ENCODE measurements around the gene STKLD1. TPM values are rescaled to one million over a fixed set of nuclear protein-coding genes. Genes with fewer than 3 reads are reported as not detected.
"Not testable (repeated sequence)": the region's sequence is repeated elsewhere in the genome, so short reads cannot be mapped to it uniquely, and the experiment has no call there.

The STKLD1 gene
- total RNA-seq (1 to 10 TPM in 1 of 2 donors, not detected in 1; 1.4 TPM), polyA plus RNA-seq (1 to 10 TPM in 1 of 2 donors, not detected in 1; 3.5 TPM)
- long read RNA-seq, donor 1, partial matches to known transcripts = 2 of 2 reads
- long read RNA-seq, donor 1, other reads (novel, unspliced or antisense) = 0 of 2 reads
- long read RNA-seq, donor 2 = 0 reads

DNA sequence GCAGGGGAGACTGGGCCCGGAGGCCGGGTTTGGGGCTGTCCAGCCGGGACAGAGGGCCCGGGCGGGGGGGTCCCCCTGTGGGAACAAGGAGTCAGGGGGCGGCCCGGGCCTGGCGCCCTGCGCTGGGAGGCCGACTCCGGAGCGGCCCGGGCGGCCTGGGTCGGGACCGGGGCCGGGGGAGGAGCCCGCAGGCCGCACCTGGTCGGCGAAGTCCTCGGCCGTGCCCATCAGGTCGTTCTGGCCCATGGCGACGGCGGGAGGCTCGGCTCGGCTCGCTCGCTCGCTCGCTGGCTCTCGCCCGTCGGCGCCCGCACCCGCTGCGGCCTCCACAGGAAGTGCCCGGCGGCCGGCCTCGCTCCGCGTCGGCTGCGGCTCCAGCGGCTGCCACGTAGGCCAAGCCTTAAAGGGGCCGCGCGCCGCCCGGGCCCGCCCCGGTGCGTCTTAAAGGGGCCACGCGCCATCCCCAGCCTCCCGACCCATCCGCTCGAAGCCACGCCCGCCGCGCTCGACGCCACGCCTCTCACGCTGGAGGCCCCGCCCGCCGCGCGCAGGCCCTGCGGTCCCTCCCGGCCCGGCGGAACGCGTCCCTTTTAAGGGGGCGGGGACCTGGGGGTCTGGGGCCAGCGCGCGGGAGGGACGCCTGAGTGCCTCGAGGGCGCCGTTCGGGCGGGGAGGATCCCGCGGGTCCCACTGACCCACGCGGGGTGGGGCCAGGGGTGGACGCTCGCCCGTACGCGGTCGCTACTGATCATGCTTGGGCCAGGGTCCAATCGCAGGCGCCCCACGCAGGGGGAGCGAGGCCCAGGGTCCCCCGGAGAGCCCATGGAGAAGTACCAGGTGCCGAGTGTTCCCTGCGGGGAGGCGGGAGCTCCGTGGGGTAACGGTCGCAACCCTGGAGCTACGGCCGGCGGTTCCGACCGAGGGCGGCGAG lies at the start of gene STKLD1, which contains the start of gene SURF4:
Gene STKLD1, plus strand, starts transcription at position 643 of the 931 bp plus-strand sequence. Its CDS starts 108 bp downstream, at position 751.
Gene SURF4, minus strand, starts transcription at position 337 of the 931 bp plus-strand sequence. Its CDS starts 91 bp downstream, at position 246.
- Histone ChIP-seq H3K27me3 (ENCODE audit: control insufficient read depth in 1 of 2, insufficient read depth in 2 of 2, low read length in 1 of 2) (no peaks in the 10 kb centered on the region), H3K9me3 (ENCODE audit: control insufficient read depth, low read length) (no peaks in the 10 kb centered on the region), H3K4me1 (ENCODE audit: control insufficient read depth in 1 of 2, insufficient read depth in 2 of 2, low read length in 2 of 2) (no peaks in the 10 kb centered on the region), H3K4me3 (ENCODE audit: low read length in 2 of 2) (peak within 1 kb of the TSS; percentile 99), H3K27ac (ENCODE audit: low read depth in 1 of 2, low read length in 2 of 2) (peak within 1 kb of the TSS; percentile 85 to 93), H3K36me3 (ENCODE audit: control insufficient read depth in 1 of 2, insufficient read depth in 2 of 2, low read length in 1 of 2) (no peaks in the 10 kb centered on the region)
- intact Hi-C loops (cut with DNase I) = loop anchor here in 1 of 2 donors (5.0 kb wide), 2 partner anchors 39 to 81 kb away; partner anchors contain the start of genes CACFD1 and SURF6
- 0 to 1% methylated on average over 63 to 120 of the region's 120 CpGs for WGBS, 2 donors
- peak; percentile 97 for ATAC-seq (ENCODE audit: low FRiP score)
- peak; percentile 97 to 98 for DNase-seq

DNA sequence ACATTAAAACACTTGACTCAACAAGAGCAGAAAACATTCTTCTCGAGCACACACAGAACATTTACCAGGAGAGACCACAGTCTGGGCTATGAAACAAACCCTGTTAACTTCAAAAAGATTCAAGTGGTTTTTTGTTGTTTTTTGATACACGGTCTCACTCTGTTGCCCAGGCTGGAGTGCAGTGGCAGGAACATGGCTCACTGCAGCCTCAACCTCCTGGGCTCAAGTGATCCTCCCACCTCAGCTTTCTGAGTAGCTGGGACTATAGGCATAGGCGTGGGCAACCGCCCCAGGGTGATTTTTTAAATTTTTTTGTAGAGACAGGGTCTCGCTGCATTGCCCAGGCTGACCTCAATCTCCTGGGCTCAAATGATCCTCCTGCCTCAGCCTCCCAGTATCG lies 49.1 kb upstream of the STKLD1 start:
- H3K27ac ChIP-seq (ENCODE audit: low read depth in 1 of 2, low read length in 2 of 2); H3K4me3 ChIP-seq (ENCODE audit: low read length in 2 of 2); H3K4me1 ChIP-seq (ENCODE audit: control insufficient read depth in 1 of 2, insufficient read depth in 2 of 2, low read length in 2 of 2); H3K9me3 ChIP-seq (ENCODE audit: control insufficient read depth, low read length); intact Hi-C loops (cut with DNase I); H3K36me3 ChIP-seq (ENCODE audit: control insufficient read depth in 1 of 2, insufficient read depth in 2 of 2, low read length in 1 of 2); ATAC-seq (ENCODE audit: low FRiP score); H3K27me3 ChIP-seq (ENCODE audit: control insufficient read depth in 1 of 2, insufficient read depth in 2 of 2, low read length in 1 of 2): not testable (repeated sequence)
- WGBS, 2 donors = 80 to 84% methylated on average over 6 of the region's 6 CpGs
- DNase-seq = peak in 1 of 2 donors; percentile 13

DNA sequence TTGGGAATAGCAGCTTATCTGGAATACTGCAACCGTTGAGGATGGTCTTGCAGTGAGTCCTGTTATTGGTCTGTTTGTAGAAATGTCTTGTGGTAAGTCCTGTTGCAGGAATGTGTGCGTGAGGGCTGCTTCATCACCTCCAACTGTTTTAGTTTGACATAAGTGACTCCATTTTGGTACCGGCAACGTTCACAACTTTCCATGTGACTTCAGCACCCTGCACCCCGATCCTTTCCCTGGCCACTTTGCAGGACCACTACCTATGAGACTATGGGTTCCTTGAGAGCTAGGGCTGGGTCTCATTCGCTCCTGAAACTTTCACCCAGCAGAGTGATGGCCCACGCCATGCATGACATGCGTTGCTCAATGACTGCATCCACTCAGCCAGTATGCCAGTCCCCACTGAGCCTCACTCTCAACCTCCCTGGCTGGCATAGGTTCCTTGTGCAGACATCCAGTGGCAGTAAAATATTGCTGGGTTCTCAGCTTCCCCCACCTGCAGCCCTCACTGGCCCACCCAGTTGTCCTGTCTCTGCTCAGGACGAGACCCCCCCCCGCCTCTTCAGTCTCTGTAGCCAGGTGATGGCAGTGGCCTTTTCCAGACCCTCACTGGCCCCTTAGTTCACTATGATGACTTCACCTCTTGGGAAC lies 48.2 kb upstream of the STKLD1 start:
- Histone ChIP-seq H3K36me3 (ENCODE audit: control insufficient read depth in 1 of 2, insufficient read depth in 2 of 2, low read length in 1 of 2) (peaks cover 0 to 4% of the 10 kb centered on the region in 2 donors), H3K27ac (ENCODE audit: low read depth in 1 of 2, low read length in 2 of 2) (no peak overlapping the region), H3K9me3 (ENCODE audit: control insufficient read depth, low read length) (no peaks in the 10 kb centered on the region), H3K4me3 (ENCODE audit: low read length in 2 of 2) (no peak overlapping the region), H3K4me1 (ENCODE audit: control insufficient read depth in 1 of 2, insufficient read depth in 2 of 2, low read length in 2 of 2) (no peaks in the 10 kb centered on the region), H3K27me3 (ENCODE audit: control insufficient read depth in 1 of 2, insufficient read depth in 2 of 2, low read length in 1 of 2) (no peaks in the 10 kb centered on the region)
- 87 to 90% methylated on average over 10 of the region's 10 CpGs for WGBS, 2 donors
- ATAC-seq (ENCODE audit: low FRiP score) (no peak), DNase-seq (peak in 1 of 2 donors; percentile 11)
- intact Hi-C loops (cut with DNase I) = no loop called here

DNA sequence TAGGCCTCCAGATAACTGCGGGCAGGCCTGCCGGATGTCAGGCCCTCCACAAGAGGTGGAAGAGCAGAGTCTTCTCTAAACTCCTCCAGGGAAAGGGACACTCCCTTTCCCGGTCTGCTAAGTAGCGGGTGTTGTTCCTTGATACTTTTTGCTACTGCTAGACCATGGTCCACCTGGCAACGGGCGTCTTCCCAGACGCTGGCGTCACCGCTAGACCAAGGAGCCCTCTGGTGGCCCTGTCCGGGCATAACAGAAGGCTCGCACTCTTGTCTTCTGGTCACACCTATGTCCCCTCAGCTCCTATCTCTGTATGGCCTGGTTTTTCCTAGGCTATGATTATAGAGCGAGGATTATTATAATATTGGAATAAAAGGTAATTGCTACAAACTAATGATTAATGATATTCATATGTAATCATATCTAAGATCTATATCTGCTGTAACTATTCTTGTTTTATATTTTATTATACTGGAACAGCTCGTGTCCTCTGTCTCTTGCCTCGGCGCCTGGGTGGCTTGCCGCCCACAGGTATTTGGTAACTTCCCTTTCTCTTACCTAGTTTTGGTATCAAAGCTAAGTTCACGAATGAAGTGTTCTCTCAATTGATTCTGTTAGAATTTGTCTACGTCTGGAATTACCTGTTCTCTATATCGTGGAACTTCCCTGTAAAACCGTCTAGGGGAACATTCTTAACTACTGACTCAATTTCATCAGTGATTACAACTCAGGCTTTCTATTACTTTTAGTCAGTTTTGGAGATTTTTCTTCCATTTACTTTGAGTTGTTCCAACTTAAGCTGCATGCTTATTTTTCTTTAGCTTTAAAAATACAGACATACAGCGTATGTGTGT lies 46.6 kb upstream of the STKLD1 start:
- H3K4me1 ChIP-seq (ENCODE audit: control insufficient read depth in 1 of 2, insufficient read depth in 2 of 2, low read length in 2 of 2); ATAC-seq (ENCODE audit: low FRiP score); H3K36me3 ChIP-seq (ENCODE audit: control insufficient read depth in 1 of 2, insufficient read depth in 2 of 2, low read length in 1 of 2); intact Hi-C loops (cut with DNase I); H3K27ac ChIP-seq (ENCODE audit: low read depth in 1 of 2, low read length in 2 of 2); H3K9me3 ChIP-seq (ENCODE audit: control insufficient read depth, low read length); H3K27me3 ChIP-seq (ENCODE audit: control insufficient read depth in 1 of 2, insufficient read depth in 2 of 2, low read length in 1 of 2); H3K4me3 ChIP-seq (ENCODE audit: low read length in 2 of 2): not testable (repeated sequence)
- 55 to 59% methylated on average over 21 of the region's 21 CpGs for WGBS, 2 donors
- peak; percentile 43 to 49 for DNase-seq

DNA sequence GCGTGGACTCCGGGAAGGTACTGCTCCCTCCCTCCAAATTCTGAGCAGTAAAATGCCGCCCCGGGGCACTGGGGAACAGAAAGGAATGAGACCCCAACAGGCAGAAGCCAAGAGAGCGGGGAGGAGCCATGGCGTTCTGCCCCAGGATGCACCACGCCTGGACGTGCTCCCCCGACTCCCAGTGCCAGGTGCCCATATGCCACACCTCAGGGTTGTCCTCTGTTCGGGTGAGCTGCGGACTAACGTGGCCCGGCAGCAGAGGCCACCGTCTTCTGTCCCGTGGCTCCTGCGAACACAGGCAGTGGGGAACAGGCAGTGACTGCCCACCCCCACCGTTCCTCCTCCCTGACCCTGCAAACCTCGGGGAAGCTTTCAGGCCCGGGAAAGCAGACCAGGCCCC lies 44.9 kb upstream of the STKLD1 start:
- H3K4me1 ChIP-seq (ENCODE audit: control insufficient read depth in 1 of 2, insufficient read depth in 2 of 2, low read length in 2 of 2) = no peaks in the 10 kb centered on the region
- WGBS, 2 donors = 81 to 88% methylated on average over 19 of the region's 19 CpGs
- intact Hi-C loops (cut with DNase I) = no loop called here
- H3K27me3 ChIP-seq (ENCODE audit: control insufficient read depth in 1 of 2, insufficient read depth in 2 of 2, low read length in 1 of 2) = no peaks in the 10 kb centered on the region
- ATAC-seq (ENCODE audit: low FRiP score) (no peak), DNase-seq (peak in 1 of 2 donors; percentile 18)
- no peak overlapping the region for H3K27ac ChIP-seq (ENCODE audit: low read depth in 1 of 2, low read length in 2 of 2)
- H3K36me3 ChIP-seq (ENCODE audit: control insufficient read depth in 1 of 2, insufficient read depth in 2 of 2, low read length in 1 of 2) = peaks cover 0 to 6% of the 10 kb centered on the region in 2 donors
- H3K4me3 ChIP-seq (ENCODE audit: low read length in 2 of 2) = no peak overlapping the region
- H3K9me3 ChIP-seq (ENCODE audit: control insufficient read depth, low read length) = no peaks in the 10 kb centered on the region

DNA sequence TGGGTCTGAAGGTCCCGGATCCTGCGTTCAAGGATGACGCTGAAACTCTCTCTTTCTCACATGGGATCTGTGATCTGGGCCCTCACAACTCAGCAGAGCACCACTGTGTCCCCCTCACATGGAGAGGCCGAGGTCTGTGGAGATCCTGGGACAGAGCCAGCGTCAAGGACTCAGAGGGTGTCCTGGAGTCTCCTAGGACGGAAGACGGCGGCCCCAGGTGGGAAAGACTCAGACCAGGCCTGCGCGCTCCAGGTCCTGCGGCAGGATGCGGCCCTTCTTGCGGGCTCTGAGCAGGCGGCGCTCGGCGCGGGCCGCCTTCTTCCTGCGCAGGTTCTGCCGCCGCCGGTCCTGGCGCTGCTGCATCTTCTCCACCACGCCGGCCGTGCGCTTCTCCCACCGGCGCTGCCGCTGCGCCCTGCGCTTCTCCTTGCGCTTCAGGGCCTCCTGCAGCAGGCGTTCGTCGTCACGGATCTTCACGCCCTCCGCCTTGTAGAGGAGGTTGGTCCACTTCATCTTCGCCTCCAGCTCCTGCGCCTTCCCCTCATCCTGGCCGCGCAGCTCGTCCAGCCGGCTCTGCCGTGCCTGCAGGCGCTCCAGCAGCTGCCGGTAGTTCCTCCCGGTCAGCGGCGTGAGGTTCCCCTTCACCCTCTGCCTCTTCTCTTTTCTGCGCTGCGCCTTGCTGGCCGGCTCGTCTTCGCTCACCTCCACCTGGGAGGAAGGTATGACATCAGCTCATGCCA lies 44.4 kb upstream of the STKLD1 start:
- Histone ChIP-seq H3K27me3 (ENCODE audit: control insufficient read depth in 1 of 2, insufficient read depth in 2 of 2, low read length in 1 of 2) (no peaks in the 10 kb centered on the region), H3K4me1 (ENCODE audit: control insufficient read depth in 1 of 2, insufficient read depth in 2 of 2, low read length in 2 of 2) (no peaks in the 10 kb centered on the region), H3K9me3 (ENCODE audit: control insufficient read depth, low read length) (no peaks in the 10 kb centered on the region), H3K36me3 (ENCODE audit: control insufficient read depth in 1 of 2, insufficient read depth in 2 of 2, low read length in 1 of 2) (peaks cover 0 to 6% of the 10 kb centered on the region in 2 donors), H3K4me3 (ENCODE audit: low read length in 2 of 2) (no peak overlapping the region), H3K27ac (ENCODE audit: low read depth in 1 of 2, low read length in 2 of 2) (no peak overlapping the region)
- 96 to 98% methylated on average over 57 of the region's 57 CpGs for WGBS, 2 donors
- intact Hi-C loops (cut with DNase I) = no loop called here
- ATAC-seq (ENCODE audit: low FRiP score) = no peak
- DNase-seq = peak; percentile 43 to 66

DNA sequence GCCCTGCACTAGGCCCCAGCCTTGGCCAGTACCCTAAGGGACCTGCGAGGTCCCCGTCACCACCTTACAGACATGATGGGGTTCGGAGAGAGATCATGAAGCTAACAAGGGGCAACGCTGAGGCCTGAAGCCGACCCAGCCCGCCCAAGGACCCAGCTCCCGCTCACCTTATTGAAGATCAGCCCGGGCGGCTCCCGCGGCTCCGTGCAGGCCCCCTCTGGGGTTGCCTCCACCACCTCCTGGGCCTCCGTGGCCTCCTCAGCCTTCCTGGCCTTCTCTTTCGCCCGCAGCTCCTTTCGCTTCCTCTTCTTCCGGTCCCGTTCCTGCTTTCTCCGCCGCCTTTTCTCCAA lies 43.8 kb upstream of the STKLD1 start:
- DNase-seq = peak in 1 of 2 donors; percentile 60
- no peaks in the 10 kb centered on the region for H3K27me3 ChIP-seq (ENCODE audit: control insufficient read depth in 1 of 2, insufficient read depth in 2 of 2, low read length in 1 of 2)
- ATAC-seq (ENCODE audit: low FRiP score) = no peak
- no peaks in the 10 kb centered on the region for H3K9me3 ChIP-seq (ENCODE audit: control insufficient read depth, low read length)
- H3K27ac ChIP-seq (ENCODE audit: low read depth in 1 of 2, low read length in 2 of 2) = no peak overlapping the region
- H3K4me3 ChIP-seq (ENCODE audit: low read length in 2 of 2) = no peak overlapping the region
- peaks cover 0 to 6% of the 10 kb centered on the region in 2 donors for H3K36me3 ChIP-seq (ENCODE audit: control insufficient read depth in 1 of 2, insufficient read depth in 2 of 2, low read length in 1 of 2)
- intact Hi-C loops (cut with DNase I) = no loop called here
- H3K4me1 ChIP-seq (ENCODE audit: control insufficient read depth in 1 of 2, insufficient read depth in 2 of 2, low read length in 2 of 2) = no peaks in the 10 kb centered on the region
- 92 to 96% methylated on average over 20 of the region's 20 CpGs for WGBS, 2 donors

Measured in aorta (tissue), 5 donors.